Mammary epithelial cell (primary cell): ENCODE measurements around the gene TRIP13.

ENCODE experiments used
- EZH2 ChIP-seq: IDR thresholded peaks from 2 replicates; pipeline ENCODE4 v1.6.1; 2012; ENCODE audit warnings: low read length, inconsistent platforms, borderline replicate concordance
- TF ChIP-seq, protein P1 (sequence below), 2 donors: IDR thresholded peaks in 1 of 2; conservative IDR thresholded peaks in 1 of 2; 2 replicates each; pipeline ENCODE4 v1.5.1; 2011 to 2012; ENCODE audit warnings: inconsistent platforms in 2 of 2, low read length in 2 of 2, mild to moderate bottlenecking in 2 of 2, control low read depth in 1 of 2, low read depth in 1 of 2; ENCODE audit not compliant: insufficient read depth in 1 of 2; ENCODE audit errors: extremely low read depth in 1 of 2

DNA sequence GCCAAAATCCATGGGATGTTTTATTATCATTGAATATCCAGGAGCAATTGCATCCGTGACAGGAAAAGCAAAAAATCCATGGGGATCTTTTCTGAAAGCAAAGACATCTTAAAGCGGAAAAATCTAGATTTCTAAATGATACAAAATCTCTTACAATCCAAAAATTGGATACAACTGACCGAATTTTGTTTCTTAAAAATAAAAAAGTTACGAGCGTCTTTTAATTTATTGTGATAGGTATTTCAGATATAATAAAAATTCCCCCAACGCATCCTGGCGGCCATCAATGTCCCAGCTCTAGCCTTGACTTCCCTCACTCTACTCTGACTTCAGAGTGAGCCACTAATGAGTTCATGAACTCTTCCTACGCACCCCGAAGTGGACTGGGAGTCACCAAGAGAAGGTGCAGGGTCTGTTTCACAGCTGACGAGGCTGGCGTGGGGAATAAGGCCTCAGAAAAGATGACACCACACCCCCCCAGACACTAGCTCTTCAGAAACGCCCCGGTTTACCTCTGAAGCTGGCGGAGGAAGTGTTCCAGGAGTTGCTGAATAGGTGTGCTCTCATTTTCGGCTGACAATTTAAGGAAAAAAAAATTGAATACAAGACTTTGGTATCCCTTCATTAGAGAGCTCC is 3.5 kb upstream of the TRIP13 start:
- no peak for TF ChIP-seq EZH2
- TF ChIP-seq, protein P1, sequence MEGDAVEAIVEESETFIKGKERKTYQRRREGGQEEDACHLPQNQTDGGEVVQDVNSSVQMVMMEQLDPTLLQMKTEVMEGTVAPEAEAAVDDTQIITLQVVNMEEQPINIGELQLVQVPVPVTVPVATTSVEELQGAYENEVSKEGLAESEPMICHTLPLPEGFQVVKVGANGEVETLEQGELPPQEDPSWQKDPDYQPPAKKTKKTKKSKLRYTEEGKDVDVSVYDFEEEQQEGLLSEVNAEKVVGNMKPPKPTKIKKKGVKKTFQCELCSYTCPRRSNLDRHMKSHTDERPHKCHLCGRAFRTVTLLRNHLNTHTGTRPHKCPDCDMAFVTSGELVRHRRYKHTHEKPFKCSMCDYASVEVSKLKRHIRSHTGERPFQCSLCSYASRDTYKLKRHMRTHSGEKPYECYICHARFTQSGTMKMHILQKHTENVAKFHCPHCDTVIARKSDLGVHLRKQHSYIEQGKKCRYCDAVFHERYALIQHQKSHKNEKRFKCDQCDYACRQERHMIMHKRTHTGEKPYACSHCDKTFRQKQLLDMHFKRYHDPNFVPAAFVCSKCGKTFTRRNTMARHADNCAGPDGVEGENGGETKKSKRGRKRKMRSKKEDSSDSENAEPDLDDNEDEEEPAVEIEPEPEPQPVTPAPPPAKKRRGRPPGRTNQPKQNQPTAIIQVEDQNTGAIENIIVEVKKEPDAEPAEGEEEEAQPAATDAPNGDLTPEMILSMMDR (conservative IDR thresholded peaks at IDR 0.05 in 1 of 2, IDR thresholded peaks at IDR 0.05 in 1 of 2; ENCODE audit: extremely low read depth in 1 of 2, insufficient read depth in 1 of 2, low read depth in 1 of 2, low read length in 2 of 2): no peak
